ENCODE data around the gene NEUROG1. TPM values are rescaled to one million over a fixed set of nuclear protein-coding genes. Genes with fewer than 3 reads are reported as not detected.

The NEUROG1 gene
- total RNA-seq, 1 donor from 2014 or later, result not detected

GRCh38 chr5:135571066-135571609 lies 35.4 kb upstream of the NEUROG1 start:
- Histone ChIP-seq H3K4me1 (no peaks in the 10 kb centered on the region), H3K4me3 (no peak overlapping the region), H3K36me3 (no peaks in the 10 kb centered on the region), H3K27me3 (ENCODE audit: low read depth) (peaks cover 79% of the 10 kb centered on the region), H3K9me3 (replicated peaks) (no peaks in the 10 kb centered on the region), H3K27ac (replicated peaks) (no peak overlapping the region)
- DNase-seq, result no peak
- intact Hi-C loops (cut with micrococcal nuclease), result no loop called here
- TF ChIP-seq, protein P1, sequence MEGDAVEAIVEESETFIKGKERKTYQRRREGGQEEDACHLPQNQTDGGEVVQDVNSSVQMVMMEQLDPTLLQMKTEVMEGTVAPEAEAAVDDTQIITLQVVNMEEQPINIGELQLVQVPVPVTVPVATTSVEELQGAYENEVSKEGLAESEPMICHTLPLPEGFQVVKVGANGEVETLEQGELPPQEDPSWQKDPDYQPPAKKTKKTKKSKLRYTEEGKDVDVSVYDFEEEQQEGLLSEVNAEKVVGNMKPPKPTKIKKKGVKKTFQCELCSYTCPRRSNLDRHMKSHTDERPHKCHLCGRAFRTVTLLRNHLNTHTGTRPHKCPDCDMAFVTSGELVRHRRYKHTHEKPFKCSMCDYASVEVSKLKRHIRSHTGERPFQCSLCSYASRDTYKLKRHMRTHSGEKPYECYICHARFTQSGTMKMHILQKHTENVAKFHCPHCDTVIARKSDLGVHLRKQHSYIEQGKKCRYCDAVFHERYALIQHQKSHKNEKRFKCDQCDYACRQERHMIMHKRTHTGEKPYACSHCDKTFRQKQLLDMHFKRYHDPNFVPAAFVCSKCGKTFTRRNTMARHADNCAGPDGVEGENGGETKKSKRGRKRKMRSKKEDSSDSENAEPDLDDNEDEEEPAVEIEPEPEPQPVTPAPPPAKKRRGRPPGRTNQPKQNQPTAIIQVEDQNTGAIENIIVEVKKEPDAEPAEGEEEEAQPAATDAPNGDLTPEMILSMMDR (IDR thresholded peaks at IDR 0.05; ENCODE audit: borderline replicate concordance), result no peak

GRCh38 chr5:135570453-135570764 lies 34.6 kb upstream of the NEUROG1 start:
- peaks cover 77% of the 10 kb centered on the region for H3K27me3 ChIP-seq (ENCODE audit: low read depth)
- H3K4me3 ChIP-seq, result no peak overlapping the region
- DNase-seq, result no peak
- intact Hi-C loops (cut with micrococcal nuclease), result no loop called here
- H3K36me3 ChIP-seq, result no peaks in the 10 kb centered on the region
- TF ChIP-seq, protein P1 (IDR thresholded peaks at IDR 0.05; ENCODE audit: borderline replicate concordance), result no peak
- no peak overlapping the region for H3K27ac ChIP-seq (replicated peaks)
- H3K9me3 ChIP-seq (replicated peaks), result no peaks in the 10 kb centered on the region
- no peaks in the 10 kb centered on the region for H3K4me1 ChIP-seq

DNA sequence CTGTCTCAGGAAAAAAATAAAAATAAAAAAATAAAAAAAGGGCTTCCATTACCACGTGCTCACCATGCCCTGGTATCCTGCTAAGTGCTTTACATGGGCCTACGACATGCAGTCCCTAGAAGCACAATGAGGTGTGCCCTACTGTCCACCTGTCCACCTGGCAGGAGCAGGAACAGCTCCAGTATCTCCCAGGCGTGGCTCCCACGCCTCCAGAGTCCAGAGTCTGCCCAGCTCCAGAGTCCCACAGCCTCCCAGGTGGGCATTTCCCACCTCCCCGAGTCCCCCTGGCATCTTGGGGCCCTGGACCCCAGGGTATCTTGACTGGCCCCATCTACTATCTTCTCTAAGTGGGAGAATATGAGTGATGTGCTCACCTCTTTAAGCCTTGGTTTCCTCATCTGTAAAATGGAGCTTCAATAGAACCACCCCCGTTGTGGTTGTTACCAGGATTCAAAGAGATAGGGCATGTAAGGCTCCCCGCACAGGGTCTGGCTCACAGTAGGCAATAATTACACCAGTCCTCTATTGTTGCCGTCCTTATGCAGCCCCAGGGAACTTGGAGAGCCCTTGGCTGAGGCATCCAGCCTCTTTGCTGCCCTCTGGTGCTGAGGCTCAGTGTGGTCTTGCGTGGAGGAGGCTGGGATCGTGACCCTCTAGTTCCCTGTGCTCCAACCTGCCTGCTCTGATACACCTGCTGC lies 34.1 kb upstream of the NEUROG1 start:
- Histone ChIP-seq H3K9me3 (replicated peaks) (no peaks in the 10 kb centered on the region), H3K4me3 (no peak overlapping the region), H3K4me1 (no peaks in the 10 kb centered on the region), H3K27me3 (ENCODE audit: low read depth) (peaks cover 77% of the 10 kb centered on the region), H3K27ac (replicated peaks) (no peak overlapping the region), H3K36me3 (no peaks in the 10 kb centered on the region)
- intact Hi-C loops (cut with micrococcal nuclease), result no loop called here
- DNase-seq, result no peak
- TF ChIP-seq, protein P1 (IDR thresholded peaks at IDR 0.05; ENCODE audit: borderline replicate concordance), result peak; percentile 53

GRCh38 chr5:135568923-135569360 lies 33.2 kb upstream of the NEUROG1 start:
- Histone ChIP-seq H3K9me3 (replicated peaks) (no peaks in the 10 kb centered on the region), H3K27me3 (ENCODE audit: low read depth) (peaks cover 71% of the 10 kb centered on the region), H3K36me3 (no peaks in the 10 kb centered on the region), H3K4me3 (no peak overlapping the region), H3K4me1 (no peaks in the 10 kb centered on the region), H3K27ac (replicated peaks) (no peak overlapping the region)
- TF ChIP-seq, protein P1 (IDR thresholded peaks at IDR 0.05; ENCODE audit: borderline replicate concordance), result no peak
- DNase-seq, result no peak
- intact Hi-C loops (cut with micrococcal nuclease), result no loop called here

DNA sequence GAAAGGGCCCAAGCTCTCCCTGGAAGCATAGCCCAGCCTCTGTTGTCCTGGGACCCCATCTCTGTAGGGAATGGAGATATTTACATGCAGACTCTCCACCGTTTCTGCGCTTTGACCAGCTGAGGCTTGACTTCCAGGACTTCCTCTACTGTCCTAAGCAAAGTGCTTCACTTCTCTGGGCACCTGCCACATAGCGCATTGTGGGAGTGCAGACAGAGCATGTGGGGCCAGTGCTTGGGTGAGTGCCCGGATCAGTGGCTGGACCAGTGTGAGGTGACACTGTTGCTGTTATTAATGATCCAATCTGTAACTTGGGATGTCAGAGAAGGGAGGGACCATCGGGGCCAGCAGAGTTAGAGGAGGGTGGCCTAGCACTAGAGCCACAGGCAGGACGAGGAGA lies 32.5 kb upstream of the NEUROG1 start:
- TF ChIP-seq, protein P1 (IDR thresholded peaks at IDR 0.05; ENCODE audit: borderline replicate concordance), result no peak
- no peaks in the 10 kb centered on the region for H3K9me3 ChIP-seq (replicated peaks)
- H3K4me3 ChIP-seq, result no peak overlapping the region
- H3K36me3 ChIP-seq, result no peaks in the 10 kb centered on the region
- H3K27me3 ChIP-seq (ENCODE audit: low read depth), result peaks cover 71% of the 10 kb centered on the region
- H3K27ac ChIP-seq (replicated peaks), result no peak overlapping the region
- intact Hi-C loops (cut with micrococcal nuclease), result no loop called here
- DNase-seq, result no peak
- no peaks in the 10 kb centered on the region for H3K4me1 ChIP-seq

All from left ventricle myocardium inferior (tissue), 1 donor.